ENCODE results near the gene ZNF766.

ZNF766 gene

GRCh38 chr19:52269338-52270261, at the start of gene ZNF766:
Gene ZNF766, plus strand, starts transcription at chr19:52269587. Its CDS starts 27 bp downstream, at chr19:52269614.
- no peak for TF ChIP-seq ZNF274 (IDR thresholded peaks at IDR 0.05; ENCODE audit: low read depth, low read length)
- H3K4me3 ChIP-seq (ENCODE audit: low read length), result peak within 1 kb of the TSS; percentile 86

- H3K4me3 ChIP-seq (ENCODE audit: low read length), result no peak overlapping the region
- TF ChIP-seq ZNF274 (IDR thresholded peaks at IDR 0.05; ENCODE audit: low read depth, low read length), result no peak
These were observed 49.8 kb upstream of the ZNF766 start for GRCh38 chr19:52219611-52220010.

- no peak for TF ChIP-seq ZNF274 (IDR thresholded peaks at IDR 0.05; ENCODE audit: low read depth, low read length)
- H3K4me3 ChIP-seq (ENCODE audit: low read length), result no peak overlapping the region
These were observed 48.4 kb upstream of the ZNF766 start for GRCh38 chr19:52221031-52221430.

- TF ChIP-seq ZNF274 (IDR thresholded peaks at IDR 0.05; ENCODE audit: low read depth, low read length), result no peak
- H3K4me3 ChIP-seq (ENCODE audit: low read length), result no peak overlapping the region
These were observed 47.5 kb upstream of the ZNF766 start for GRCh38 chr19:52221831-52222375.

GRCh38 chr19:52224211-52224610, 45.2 kb upstream of the ZNF766 start:
- H3K4me3 ChIP-seq (ENCODE audit: low read length), result no peak overlapping the region
- no peak for TF ChIP-seq ZNF274 (IDR thresholded peaks at IDR 0.05; ENCODE audit: low read depth, low read length)

- H3K4me3 ChIP-seq (ENCODE audit: low read length), result no peak overlapping the region
- TF ChIP-seq ZNF274 (IDR thresholded peaks at IDR 0.05; ENCODE audit: low read depth, low read length), result no peak
These were observed 42.7 kb upstream of the ZNF766 start for GRCh38 chr19:52226652-52227051.

GRCh38 chr19:52227196-52227940, 42.0 kb upstream of the ZNF766 start:
- no peak for TF ChIP-seq ZNF274 (IDR thresholded peaks at IDR 0.05; ENCODE audit: low read depth, low read length)
- H3K4me3 ChIP-seq (ENCODE audit: low read length), result no peak overlapping the region

- no peak overlapping the region for H3K4me3 ChIP-seq (ENCODE audit: low read length)
- TF ChIP-seq ZNF274 (IDR thresholded peaks at IDR 0.05; ENCODE audit: low read depth, low read length), result no peak
These were observed 41.4 kb upstream of the ZNF766 start for GRCh38 chr19:52227980-52228379.

- TF ChIP-seq ZNF274 (IDR thresholded peaks at IDR 0.05; ENCODE audit: low read depth, low read length), result no peak
- H3K4me3 ChIP-seq (ENCODE audit: low read length), result no peak overlapping the region
These were observed 39.9 kb upstream of the ZNF766 start for GRCh38 chr19:52229524-52229923.

- no peak overlapping the region for H3K4me3 ChIP-seq (ENCODE audit: low read length)
- TF ChIP-seq ZNF274 (IDR thresholded peaks at IDR 0.05; ENCODE audit: low read depth, low read length), result no peak
These were observed 38.7 kb upstream of the ZNF766 start for GRCh38 chr19:52230685-52231084.

- no peak for TF ChIP-seq ZNF274 (IDR thresholded peaks at IDR 0.05; ENCODE audit: low read depth, low read length)
- H3K4me3 ChIP-seq (ENCODE audit: low read length), result no peak overlapping the region
These were observed 38.1 kb upstream of the ZNF766 start for GRCh38 chr19:52231154-52231910.

GRCh38 chr19:52234406-52234805, 35.0 kb upstream of the ZNF766 start:
- H3K4me3 ChIP-seq (ENCODE audit: low read length), result no peak overlapping the region
- TF ChIP-seq ZNF274 (IDR thresholded peaks at IDR 0.05; ENCODE audit: low read depth, low read length), result no peak

GRCh38 chr19:52237197-52237596, 32.2 kb upstream of the ZNF766 start:
- H3K4me3 ChIP-seq (ENCODE audit: low read length), result no peak overlapping the region
- TF ChIP-seq ZNF274 (IDR thresholded peaks at IDR 0.05; ENCODE audit: low read depth, low read length), result no peak

All from GM08714 (cell line).